ES-I3 (cell line): ENCODE measurements around the gene TPSAB1.

Experiments
- H3K36me3 ChIP-seq: 2 replicates; pipeline ENCODE4 v1.6.1; 2013; ENCODE audit warnings: mild to moderate bottlenecking, low read length, control low read depth, moderate library complexity; ENCODE audit not compliant: insufficient read depth
- H3K4me1 ChIP-seq: 2 replicates; pipeline ENCODE4 v1.6.1; 2013; ENCODE audit warnings: mild to moderate bottlenecking, control low read depth, low read length; ENCODE audit not compliant: insufficient read depth
- H3K9ac ChIP-seq: 2 replicates; pipeline ENCODE4 v1.6.1; 2013; ENCODE audit warnings: low read depth, mild to moderate bottlenecking, low read length, moderate library complexity
- H3K9me3 ChIP-seq: 2 replicates; pipeline ENCODE4 v1.6.1; 2013; ENCODE audit warnings: mild to moderate bottlenecking, low read length, moderate library complexity; ENCODE audit not compliant: control insufficient read depth, insufficient read depth

TPSAB1 gene

DNA sequence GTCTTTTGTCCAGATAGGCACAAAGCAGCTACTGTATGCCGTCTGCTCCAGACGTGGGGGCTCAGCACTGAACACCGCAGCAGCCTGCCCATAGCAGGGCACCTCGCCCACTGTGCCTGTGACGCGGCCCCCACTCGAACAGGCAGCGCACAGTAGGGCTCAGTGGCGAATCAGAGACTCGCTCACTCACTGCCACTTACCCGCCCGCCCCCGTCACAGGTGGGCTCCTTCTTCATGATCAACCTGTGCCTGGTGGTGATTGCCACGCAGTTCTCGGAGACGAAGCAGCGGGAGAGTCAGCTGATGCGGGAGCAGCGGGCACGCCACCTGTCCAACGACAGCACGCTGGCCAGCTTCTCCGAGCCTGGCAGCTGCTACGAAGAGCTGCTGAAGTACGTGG is 39.1 kb upstream of the TPSAB1 start:
- Histone ChIP-seq H3K4me1 (no peaks in the 10 kb centered on the region), H3K9ac (no peak overlapping the region), H3K36me3 (no peaks in the 10 kb centered on the region), H3K9me3 (no peaks in the 10 kb centered on the region)

DNA sequence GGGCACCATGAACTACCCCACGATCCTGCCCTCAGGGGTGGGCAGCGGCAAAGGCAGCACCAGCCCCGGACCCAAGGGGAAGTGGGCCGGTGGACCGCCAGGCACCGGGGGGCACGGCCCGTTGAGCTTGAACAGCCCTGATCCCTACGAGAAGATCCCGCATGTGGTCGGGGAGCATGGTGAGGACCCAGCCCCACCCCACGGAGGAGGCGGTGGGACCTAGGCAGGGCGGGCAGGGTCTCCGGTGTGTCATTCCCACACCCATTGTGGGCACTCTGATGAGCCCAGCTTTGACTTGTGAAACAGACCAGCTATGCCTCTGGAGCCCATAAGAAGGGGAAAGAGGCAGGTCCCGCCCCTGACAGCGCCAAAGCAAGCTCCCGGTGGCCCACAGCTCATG is 38.2 kb upstream of the TPSAB1 start:
- no peaks in the 10 kb centered on the region for H3K36me3 ChIP-seq
- no peaks in the 10 kb centered on the region for H3K4me1 ChIP-seq
- H3K9me3 ChIP-seq, result no peaks in the 10 kb centered on the region
- no peak overlapping the region for H3K9ac ChIP-seq

DNA sequence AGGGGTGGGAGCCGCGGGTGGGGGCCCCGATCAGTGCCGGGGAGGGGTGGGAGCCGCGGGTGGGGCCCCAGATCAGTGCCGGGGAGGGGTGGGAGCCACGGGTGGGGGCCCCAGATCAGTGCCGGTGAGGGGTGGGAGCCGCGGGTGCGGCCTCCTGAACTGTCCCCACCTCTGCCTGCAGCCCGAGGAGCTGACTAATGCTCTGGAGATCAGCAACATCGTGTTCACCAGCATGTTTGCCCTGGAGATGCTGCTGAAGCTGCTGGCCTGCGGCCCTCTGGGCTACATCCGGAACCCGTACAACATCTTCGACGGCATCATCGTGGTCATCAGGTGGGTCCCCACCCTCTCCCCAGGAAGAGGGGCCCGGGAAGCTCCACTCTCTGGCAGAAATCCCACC is 35.6 kb upstream of the TPSAB1 start:
- no peaks in the 10 kb centered on the region for H3K4me1 ChIP-seq
- H3K36me3 ChIP-seq, result no peaks in the 10 kb centered on the region; the same call in 1 of the 2 replicates
- no peak overlapping the region for H3K9ac ChIP-seq
- H3K9me3 ChIP-seq, result no peaks in the 10 kb centered on the region

DNA sequence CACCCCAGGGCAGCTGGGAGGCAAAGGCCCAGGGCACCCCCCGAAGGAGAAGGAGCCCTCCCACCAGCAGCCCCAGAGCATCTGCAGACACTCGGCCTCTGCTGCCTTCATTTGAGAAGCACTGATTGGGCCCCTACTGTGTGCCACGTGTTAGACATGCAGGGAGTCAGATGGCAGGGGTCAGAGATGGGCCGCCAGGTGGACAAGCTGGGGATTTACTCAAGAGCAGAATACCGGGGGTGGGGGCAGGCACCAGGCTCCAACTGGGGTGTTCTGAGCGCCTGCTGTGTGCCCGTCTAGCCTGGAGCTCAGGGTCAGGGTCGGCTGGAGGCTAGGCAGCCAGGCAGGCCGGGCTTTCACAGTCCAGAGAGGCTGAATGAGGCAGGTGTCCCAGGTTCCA is 34.2 kb upstream of the TPSAB1 start:
- Histone ChIP-seq H3K4me1 (no peaks in the 10 kb centered on the region), H3K36me3 (no peaks in the 10 kb centered on the region; the same call in 1 of the 2 replicates), H3K9ac (no peak overlapping the region), H3K9me3 (no peaks in the 10 kb centered on the region)

DNA sequence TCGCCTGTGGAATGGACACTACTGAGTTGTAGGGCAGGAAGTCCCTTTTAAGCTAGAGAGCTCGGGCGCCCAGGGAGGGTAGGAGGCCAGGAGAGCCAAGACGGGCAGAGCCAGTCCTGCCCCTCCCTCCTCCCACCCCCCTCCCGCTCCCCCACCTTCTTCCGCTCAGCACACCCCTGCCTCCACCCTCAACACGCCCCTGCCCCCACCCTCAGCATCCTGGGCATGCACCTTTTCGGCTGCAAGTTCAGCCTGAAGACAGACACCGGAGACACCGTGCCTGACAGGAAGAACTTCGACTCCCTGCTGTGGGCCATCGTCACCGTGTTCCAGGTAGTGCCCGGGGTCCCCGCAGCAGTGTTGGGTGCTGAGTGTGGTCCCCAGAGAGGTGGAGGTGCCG is 33.7 kb upstream of the TPSAB1 start:
- Histone ChIP-seq H3K36me3 (no peaks in the 10 kb centered on the region; the same call in 1 of the 2 replicates), H3K4me1 (no peaks in the 10 kb centered on the region), H3K9ac (no peak overlapping the region), H3K9me3 (no peaks in the 10 kb centered on the region)

DNA sequence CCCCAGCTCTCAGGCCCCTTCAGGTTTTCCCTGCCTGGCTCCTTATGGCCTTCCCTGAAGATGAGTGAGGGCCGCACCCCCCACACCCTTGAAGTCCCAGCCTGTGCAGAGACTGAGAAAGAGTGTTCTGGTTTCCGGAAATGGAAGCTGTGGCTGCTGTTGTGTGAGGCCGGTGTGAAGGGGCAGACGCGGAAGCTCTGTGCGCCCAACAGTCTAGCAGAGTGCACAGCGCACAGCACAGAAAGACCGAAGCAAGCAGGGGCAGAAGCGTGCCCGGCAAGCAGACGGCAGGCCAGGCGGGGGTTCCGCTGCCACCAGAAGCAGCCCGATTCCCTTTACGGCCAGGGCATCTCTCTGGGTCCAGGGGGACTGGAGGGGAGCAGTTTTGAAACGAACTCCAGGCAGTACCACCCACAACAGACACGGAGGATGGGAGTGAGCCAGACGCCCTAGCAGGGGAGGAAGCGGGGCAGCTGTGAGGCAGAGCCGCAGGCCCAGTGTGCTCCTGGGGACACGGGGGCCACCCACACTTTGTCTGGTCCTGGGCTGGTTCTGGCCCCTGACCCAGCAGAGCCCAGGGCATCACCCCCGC is 32.2 kb upstream of the TPSAB1 start:
- H3K36me3 ChIP-seq, result no peaks in the 10 kb centered on the region; the same call in 1 of the 2 replicates
- H3K4me1 ChIP-seq, result no peaks in the 10 kb centered on the region
- no peaks in the 10 kb centered on the region for H3K9me3 ChIP-seq
- H3K9ac ChIP-seq, result no peak overlapping the region

DNA sequence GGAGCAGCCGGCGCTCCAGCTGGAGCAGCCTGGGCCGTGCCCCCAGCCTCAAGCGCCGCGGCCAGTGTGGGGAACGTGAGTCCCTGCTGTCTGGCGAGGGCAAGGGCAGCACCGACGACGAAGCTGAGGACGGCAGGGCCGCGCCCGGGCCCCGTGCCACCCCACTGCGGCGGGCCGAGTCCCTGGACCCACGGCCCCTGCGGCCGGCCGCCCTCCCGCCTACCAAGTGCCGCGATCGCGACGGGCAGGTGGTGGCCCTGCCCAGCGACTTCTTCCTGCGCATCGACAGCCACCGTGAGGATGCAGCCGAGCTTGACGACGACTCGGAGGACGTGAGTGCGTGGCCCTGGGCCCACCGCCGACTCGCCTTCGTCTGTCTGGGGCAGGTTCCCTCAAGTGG is 31.4 kb upstream of the TPSAB1 start:
- Histone ChIP-seq H3K9ac (no peak overlapping the region), H3K4me1 (no peaks in the 10 kb centered on the region), H3K36me3 (no peaks in the 10 kb centered on the region; the same call in 1 of the 2 replicates), H3K9me3 (no peaks in the 10 kb centered on the region)

DNA sequence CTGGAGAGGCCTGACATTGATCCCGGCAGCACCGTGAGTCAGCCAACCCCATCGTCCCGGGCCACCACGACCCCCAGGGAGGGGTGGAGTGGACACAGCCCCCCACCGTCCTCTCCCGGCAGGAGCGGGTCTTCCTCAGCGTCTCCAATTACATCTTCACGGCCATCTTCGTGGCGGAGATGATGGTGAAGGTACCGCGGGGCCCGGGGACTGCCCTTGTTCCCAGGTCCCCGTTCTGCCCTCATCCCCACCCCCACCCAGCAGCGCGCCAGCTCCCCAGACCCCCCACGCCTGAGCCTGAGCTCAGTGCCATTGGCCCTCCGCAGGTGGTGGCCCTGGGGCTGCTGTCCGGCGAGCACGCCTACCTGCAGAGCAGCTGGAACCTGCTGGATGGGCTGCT is 30.0 kb upstream of the TPSAB1 start:
- Histone ChIP-seq H3K4me1 (no peaks in the 10 kb centered on the region), H3K9ac (no peak overlapping the region), H3K36me3 (no peaks in the 10 kb centered on the region; the same call in 1 of the 2 replicates), H3K9me3 (no peaks in the 10 kb centered on the region)

DNA sequence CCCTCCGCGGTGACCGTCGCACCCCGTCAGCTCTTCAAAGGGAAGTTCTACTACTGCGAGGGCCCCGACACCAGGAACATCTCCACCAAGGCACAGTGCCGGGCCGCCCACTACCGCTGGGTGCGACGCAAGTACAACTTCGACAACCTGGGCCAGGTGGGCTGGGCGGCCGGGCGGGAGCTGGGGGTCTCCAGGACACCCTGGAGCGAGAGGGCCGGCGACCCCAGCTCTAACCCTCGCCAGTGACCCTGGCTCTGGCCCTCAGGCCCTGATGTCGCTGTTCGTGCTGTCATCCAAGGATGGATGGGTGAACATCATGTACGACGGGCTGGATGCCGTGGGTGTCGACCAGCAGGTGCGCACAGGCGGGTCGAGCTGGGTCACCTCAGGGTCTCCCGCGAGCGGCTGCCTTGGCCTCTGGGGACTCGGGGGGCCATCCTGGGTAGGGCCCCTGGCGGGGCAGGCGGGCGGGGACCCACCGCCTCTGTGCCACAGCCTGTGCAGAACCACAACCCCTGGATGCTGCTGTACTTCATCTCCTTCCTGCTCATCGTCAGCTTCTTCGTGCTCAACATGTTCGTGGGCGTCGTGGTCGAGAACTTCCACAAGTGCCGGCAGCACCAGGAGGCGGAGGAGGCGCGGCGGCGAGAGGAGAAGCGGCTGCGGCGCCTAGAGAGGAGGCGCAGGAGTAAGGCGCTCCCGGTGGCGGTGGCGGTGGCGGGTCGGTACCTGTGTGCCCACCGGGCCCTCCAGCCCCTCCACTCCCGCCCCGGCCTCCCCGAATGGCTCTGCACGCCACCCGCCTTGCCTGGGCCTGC is 28.8 kb upstream of the TPSAB1 start:
- H3K9ac ChIP-seq, result no peak overlapping the region
- no peaks in the 10 kb centered on the region for H3K4me1 ChIP-seq
- H3K36me3 ChIP-seq, result no peaks in the 10 kb centered on the region; the same call in 1 of the 2 replicates
- no peaks in the 10 kb centered on the region for H3K9me3 ChIP-seq

DNA sequence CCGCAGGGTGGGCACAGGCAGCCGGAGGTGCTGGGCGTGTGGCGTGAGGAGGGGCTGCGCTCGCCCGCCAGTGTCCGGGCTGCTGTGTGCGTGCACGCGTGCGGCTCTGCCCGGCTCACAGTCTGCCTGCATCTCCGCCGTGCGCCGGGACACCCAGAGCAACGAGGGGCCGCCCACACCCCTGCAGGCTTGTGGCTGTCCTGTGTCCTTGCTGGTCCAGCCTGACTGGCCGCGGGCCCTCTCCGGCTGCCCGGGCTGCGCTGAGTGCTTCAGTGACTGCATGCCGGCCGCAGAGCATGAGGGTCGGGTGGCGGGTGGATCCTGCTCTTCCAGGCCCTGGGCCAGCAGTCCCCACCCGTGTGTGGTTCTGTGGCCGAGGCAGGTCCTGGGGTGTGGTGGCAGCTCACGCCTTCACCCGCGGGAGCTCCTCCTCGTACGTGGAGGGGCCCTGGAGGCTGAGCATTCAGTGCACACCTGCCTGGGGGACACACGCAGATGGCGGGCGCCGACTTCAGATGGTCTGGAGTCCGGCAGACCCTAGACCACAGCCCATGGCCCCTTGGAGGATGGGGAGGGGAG is 27.8 kb upstream of the TPSAB1 start:
- H3K9me3 ChIP-seq, result no peaks in the 10 kb centered on the region
- H3K9ac ChIP-seq, result no peak overlapping the region
- H3K36me3 ChIP-seq, result no peaks in the 10 kb centered on the region; the same call in 1 of the 2 replicates
- no peaks in the 10 kb centered on the region for H3K4me1 ChIP-seq

DNA sequence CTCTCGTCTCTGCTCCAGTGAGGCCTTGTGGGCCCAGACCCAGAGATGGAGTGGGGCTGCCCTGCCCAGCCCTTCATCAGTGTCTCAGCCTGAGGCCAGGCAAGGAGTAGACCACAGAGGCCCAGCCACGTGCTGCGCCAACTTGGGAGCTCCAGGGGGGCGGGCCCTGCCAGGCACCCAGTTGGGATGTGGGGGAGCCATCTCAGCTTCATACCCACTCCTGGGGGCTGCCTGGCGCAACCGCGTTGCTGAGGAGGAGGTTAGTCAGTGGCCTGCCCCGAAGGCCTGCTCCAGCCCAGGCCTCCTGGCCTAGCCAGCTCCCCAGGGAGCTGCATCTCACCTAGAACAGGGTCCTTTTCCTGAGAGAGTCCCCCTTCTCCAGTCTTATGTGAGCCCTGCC is 27.3 kb upstream of the TPSAB1 start:
- H3K9ac ChIP-seq, result no peak overlapping the region

DNA sequence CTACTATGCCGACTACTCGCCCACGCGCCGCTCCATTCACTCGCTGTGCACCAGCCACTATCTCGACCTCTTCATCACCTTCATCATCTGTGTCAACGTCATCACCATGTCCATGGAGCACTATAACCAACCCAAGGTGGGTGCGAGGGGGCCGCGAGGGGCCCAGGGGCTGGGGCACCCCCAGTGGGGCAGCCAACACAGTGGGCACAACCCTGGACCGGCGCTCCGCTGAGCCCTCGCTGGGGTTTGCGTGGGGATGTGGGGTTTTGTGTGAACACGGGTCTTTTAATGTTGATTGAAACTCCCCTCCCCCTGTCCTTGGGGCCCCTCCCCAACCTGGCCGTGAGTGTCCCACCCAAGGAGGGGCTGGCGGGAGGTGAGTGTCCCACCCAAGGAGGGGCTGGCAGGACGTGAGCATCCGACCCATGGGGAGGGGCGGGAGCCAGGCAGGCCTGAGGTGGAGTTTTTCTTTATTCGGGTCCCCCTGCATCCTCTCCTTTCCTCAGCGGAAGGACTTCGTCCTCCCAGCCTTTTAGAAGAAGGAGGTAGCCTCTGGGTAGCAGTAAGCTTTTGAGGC is 26.6 kb upstream of the TPSAB1 start:
- Histone ChIP-seq H3K9me3 (no peaks in the 10 kb centered on the region), H3K4me1 (no peaks in the 10 kb centered on the region), H3K36me3 (no peaks in the 10 kb centered on the region; the same call in 1 of the 2 replicates), H3K9ac (no peak overlapping the region)

More for the DNA sequence above, 27.3 kb upstream of the TPSAB1 start:
- no peaks in the 10 kb centered on the region; the same call in 1 of the 2 replicates for H3K36me3 ChIP-seq
- H3K4me1 ChIP-seq, result no peaks in the 10 kb centered on the region
- H3K9me3 ChIP-seq, result no peaks in the 10 kb centered on the region

DNA sequence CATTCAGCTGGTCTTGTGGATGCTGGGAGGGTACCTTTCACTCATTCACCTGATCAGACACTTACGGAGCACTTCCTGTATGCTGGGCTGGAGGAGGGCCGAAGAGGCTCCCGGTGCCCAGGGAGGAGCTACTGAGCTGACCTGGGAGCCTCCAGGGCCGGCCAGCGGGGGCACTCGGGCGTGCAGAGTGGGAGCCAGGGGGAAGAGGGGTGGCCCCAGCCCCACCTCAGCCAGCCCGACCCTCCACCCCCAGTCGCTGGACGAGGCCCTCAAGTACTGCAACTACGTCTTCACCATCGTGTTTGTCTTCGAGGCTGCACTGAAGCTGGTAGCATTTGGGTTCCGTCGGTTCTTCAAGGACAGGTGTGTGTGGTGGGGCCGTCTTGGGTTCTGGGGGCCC is 25.8 kb upstream of the TPSAB1 start:
- no peaks in the 10 kb centered on the region for H3K4me1 ChIP-seq
- H3K36me3 ChIP-seq, result no peaks in the 10 kb centered on the region; the same call in 1 of the 2 replicates
- H3K9ac ChIP-seq, result no peak overlapping the region

DNA sequence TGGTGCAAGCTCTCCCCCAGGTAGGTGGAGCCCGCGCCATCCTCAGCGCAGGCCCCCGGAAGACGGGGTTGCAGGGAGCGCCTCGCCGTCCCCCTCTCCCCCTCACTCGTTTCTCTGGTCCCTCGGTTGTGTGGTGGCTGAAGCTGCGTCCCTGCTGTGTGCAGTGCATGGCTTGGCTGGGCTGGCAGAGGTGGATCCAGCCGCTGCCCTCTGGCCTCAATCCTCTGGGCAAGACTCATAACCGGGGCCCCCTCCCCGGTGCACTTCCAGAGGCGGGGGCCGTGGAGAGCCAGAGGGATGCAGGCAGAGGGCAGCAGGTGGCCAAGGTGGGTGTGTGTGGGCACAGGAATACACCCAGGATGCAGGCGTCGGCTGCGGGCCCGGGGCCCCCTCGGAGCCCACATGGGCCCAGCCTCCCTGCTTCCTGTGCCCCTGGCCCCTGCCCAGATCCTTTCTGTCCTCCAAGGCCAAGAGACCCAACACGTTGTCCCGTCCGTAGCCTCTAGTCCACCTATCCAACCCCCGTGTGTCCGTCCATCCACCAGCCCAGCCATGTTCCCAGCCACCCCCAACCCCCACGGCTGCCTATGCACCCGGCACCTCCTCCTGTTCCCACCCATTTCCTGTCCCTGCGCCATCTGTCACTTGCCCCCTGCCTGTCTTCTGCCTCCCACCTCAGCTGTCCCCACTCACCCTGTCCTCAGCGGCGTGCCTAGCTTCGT is 24.8 kb upstream of the TPSAB1 start:
- no peaks in the 10 kb centered on the region for H3K9me3 ChIP-seq
- H3K4me1 ChIP-seq, result no peaks in the 10 kb centered on the region
- no peak overlapping the region for H3K9ac ChIP-seq
- no peaks in the 10 kb centered on the region; the same call in 1 of the 2 replicates for H3K36me3 ChIP-seq

More for the DNA sequence above, 25.8 kb upstream of the TPSAB1 start:
- no peaks in the 10 kb centered on the region for H3K9me3 ChIP-seq
